K562 (cell line): ENCODE measurements around the gene MCCC1. TPM values are rescaled to one million over a fixed set of nuclear protein-coding genes. Genes with fewer than 3 reads are reported as not detected.
A peak's percentile ranks its signal among the peaks of the same experiment; 100 is the strongest.

Experiments
- ATAC-seq: fragments of 200-7000 bp; cut with Tn5 transposase; 3 replicates; pipeline ENCODE4 v1.9.1; 2020; ENCODE audit warnings: moderate library complexity
- BruUV-seq: library from RNA; stranded (reverse); fragments of 400-500 nt; replicated peaks from 2 replicates; lab custom pipeline; 2021; lab: Mats Ljungman, UMichigan
- CTCF ChIA-PET: fragments of 300-600 bp; formaldehyde crosslinking; extraction: SDS; loops from one replicate; lab custom pipeline; 2021; ENCODE audit warnings: low intra/inter-chr PET ratio; lab: Yijun Ruan, JAX
- POLR2A ChIA-PET: fragments of 300-600, 350-650 bp; sonication (Branson Sonifier 250); formaldehyde crosslinking; extraction: SDS; loops from one replicate; lab custom pipeline; 2021; ENCODE audit warnings: antibody characterized with exemption, inconsistent platforms; lab: Yijun Ruan, JAX
- DNase-seq, 4 experiments: peaks; one replicate each; pipeline versions ENCODE4 v3.0.0 to v3.0.0-alpha.2; 2011 to 2018; ENCODE audit warnings: low spot score in 3 of 4, mixed read lengths in 3 of 4; ENCODE audit errors: extremely low read depth in 1 of 4
- FAIRE-seq: peaks from 2 replicates; lab custom pipeline; 2011; peaks lifted over from hg19 to GRCh38; lab: Jason Lieb, UNC
- H2AFZ ChIP-seq: 2 replicates; pipeline ENCODE4 v1.6.0; 2011; ENCODE audit warnings: low read depth, low read length, control low read depth, inconsistent platforms
- H3K27ac ChIP-seq: fragments of 200-600 bp; 3 replicates; pipeline ENCODE4 v1.8.0; 2011; ENCODE audit warnings: low read depth, mild to moderate bottlenecking, control low read depth, inconsistent platforms, low read length, moderate library complexity, mixed read lengths; ENCODE audit errors: extremely low read depth
- H3K27me3 ChIP-seq, 2 experiments: fragments of 300-600 bp in 1 of 2; 2 replicates in 1 of 2; 3 replicates in 1 of 2; pipeline versions ENCODE4 v1.6.0 to v1.8.0; 2011; ENCODE audit warnings: inconsistent platforms in 2 of 2, low read length in 2 of 2, mild to moderate bottlenecking in 1 of 2, mixed read lengths in 1 of 2, moderate library complexity in 1 of 2; ENCODE audit not compliant: control insufficient read depth in 2 of 2, insufficient read depth in 2 of 2
- H3K36me3 ChIP-seq: fragments of 300-600 bp; 3 replicates; pipeline ENCODE4 v1.8.0; 2011; ENCODE audit warnings: mild to moderate bottlenecking, low read length, inconsistent platforms; ENCODE audit not compliant: control insufficient read depth, insufficient read depth
- H3K4me1 ChIP-seq, 2 experiments: fragments of 200-600 bp in 1 of 2; replicated peaks in 1 of 2; 2 replicates in 1 of 2; 3 replicates in 1 of 2; pipeline versions ENCODE4 v1.5.1 to v1.8.0; 2011; ENCODE audit warnings: inconsistent platforms in 2 of 2, low read length in 2 of 2, mild to moderate bottlenecking in 1 of 2, mixed read lengths in 1 of 2, moderate library complexity in 1 of 2; ENCODE audit not compliant: control insufficient read depth in 2 of 2, insufficient read depth in 2 of 2
- H3K4me2 ChIP-seq: 2 replicates; pipeline ENCODE4 v1.6.1; 2011; ENCODE audit warnings: low read length, control low read depth, inconsistent platforms, mixed read lengths; ENCODE audit not compliant: insufficient read depth
- H3K4me3 ChIP-seq: fragments of 200-600 bp; sonication (generic), shearing (Covaris generic); 2 replicates; pipeline ENCODE4 v1.5.1; 2016; ENCODE audit warnings: control low read depth, inconsistent platforms
- H3K79me2 ChIP-seq: fragments of 200-600 bp; 3 replicates; pipeline ENCODE4 v1.8.0; 2011; ENCODE audit warnings: low read length, inconsistent platforms; ENCODE audit not compliant: control insufficient read depth, insufficient read depth
- H3K9ac ChIP-seq, 2 experiments: 2 replicates each; pipeline versions ENCODE4 v1.6.0 to v1.6.1; 2011; ENCODE audit warnings: low read depth in 2 of 2, low read length in 2 of 2, control low read depth in 1 of 2, inconsistent platforms in 1 of 2, mild to moderate bottlenecking in 1 of 2, mixed read lengths in 1 of 2; ENCODE audit not compliant: insufficient read depth in 1 of 2
- H3K9me1 ChIP-seq: one replicate; pipeline ENCODE4 v1.6.0; 2011; ENCODE audit warnings: inconsistent platforms, mild to moderate bottlenecking, low read length, moderate library complexity; ENCODE audit not compliant: control insufficient read depth, insufficient read depth
- H3K9me3 ChIP-seq: replicated peaks from 2 replicates; pipeline ENCODE4 v1.5.1; 2011; ENCODE audit warnings: low read depth, low read length, inconsistent platforms; ENCODE audit not compliant: control insufficient read depth, insufficient read depth
- H4K20me1 ChIP-seq: replicated peaks from 2 replicates; pipeline ENCODE4 v1.6.1; 2011; ENCODE audit warnings: low read length, inconsistent platforms, mixed read lengths; ENCODE audit not compliant: control insufficient read depth, insufficient read depth
- BCL6 ChIP-seq: fragments of 250-450 bp; sonication (Bioruptor Pico); IDR thresholded peaks from 2 replicates; pipeline ENCODE4 v1.4.0; 2020
- CBFB ChIP-seq: sonication (generic); formaldehyde crosslinking; IDR thresholded peaks from 2 replicates; pipeline ENCODE4 v1.4.0; 2020; ENCODE audit warnings: mild to moderate bottlenecking, missing genetic modification reagents
- EGR1 ChIP-seq: fragments of 450-650 bp; conservative IDR thresholded peaks from 2 replicates; pipeline ENCODE4 v1.6.1; 2017; ENCODE audit warnings: mild to moderate bottlenecking
- OTX1 ChIP-seq: fragments of 450-650 bp; formaldehyde crosslinking; IDR thresholded peaks from 2 replicates; pipeline ENCODE4 v1.4.0; 2022; ENCODE audit warnings: mild to moderate bottlenecking
- PHF21A ChIP-seq: fragments of 450-650 bp; IDR thresholded peaks from 2 replicates; pipeline ENCODE4 v1.6.1; 2017; ENCODE audit warnings: low read depth, borderline replicate concordance
- POLR2H ChIP-seq: IDR thresholded peaks from 2 replicates; pipeline ENCODE4 v1.6.1; 2016; ENCODE audit warnings: missing genetic modification characterization, low read depth, mild to moderate bottlenecking, control low read depth, missing compliant biosample characterization, moderate library complexity
- TAL1 ChIP-seq: fragments of 450-650 bp; IDR thresholded peaks from 2 replicates; pipeline ENCODE4 v1.6.1; 2016; ENCODE audit warnings: mild to moderate bottlenecking
- TFAM ChIP-seq: fragments of 250-450 bp; sonication (Bioruptor Pico); conservative IDR thresholded peaks from 2 replicates; pipeline ENCODE4 v1.5.0; 2021; ENCODE audit warnings: mild to moderate bottlenecking, moderate library complexity
- TGIF2 ChIP-seq: sonication (generic); formaldehyde crosslinking; IDR thresholded peaks from 2 replicates; pipeline ENCODE4 v1.8.1; 2022; ENCODE audit warnings: mild to moderate bottlenecking, missing genetic modification reagents, moderate library complexity
- ZEB2 ChIP-seq: fragments of 450-650 bp; IDR thresholded peaks from 2 replicates; pipeline ENCODE4 v1.6.1; 2016
- ZNF354B ChIP-seq: fragments of 250-450 bp; sonication (Bioruptor Pico); IDR thresholded peaks from 2 replicates; pipeline ENCODE4 v1.4.0; 2020
- ZNF707 ChIP-seq: fragments of 250-450 bp; sonication (Bioruptor Pico); conservative IDR thresholded peaks from 2 replicates; pipeline ENCODE4 v1.8.0; 2022; ENCODE audit warnings: inconsistent platforms, mild to moderate bottlenecking, moderate library complexity
- ZZZ3 ChIP-seq: fragments of 450-650 bp; IDR thresholded peaks from 2 replicates; pipeline ENCODE4 v1.6.1; 2016; ENCODE audit warnings: antibody characterized with exemption, mild to moderate bottlenecking, moderate library complexity
- WGBS: fragments of 100-300 bp; shearing (Covaris generic); methylation state at CpG from one replicate; pipeline ENCODE4 v1.1.6; 2016; ENCODE audit warnings: low coverage, mixed read lengths; ENCODE audit not compliant: insufficient coverage; ENCODE audit errors: missing lambda C conversion rate; 5-methylcytosine and 5-hydroxymethylcytosine counted together
- in situ Hi-C: fragments of 300-500 bp; cut with MboI; formaldehyde crosslinking; loops from 4 replicates; pipeline ENCODE4 v1.15.0; 2018; ENCODE audit warnings: inconsistent platforms, mixed read lengths
- intact Hi-C: fragments of 100-400 bp; cut with micrococcal nuclease; formaldehyde crosslinking; loops from 2 replicates; pipeline ENCODE4 v1.14.2; 2022
- polyA plus RNA-seq, 8 experiments: library from polyadenylated mRNA; depleted of rRNA in 4 of 8; stranded (reverse) in 5 of 8; unstranded in 3 of 8; fragments of >200 nt; fragmentation: Nextera tagmentation in 2 of 8; fragmentation: Illumina TruSeq in 1 of 8; extraction: Ambion mirVana in 2 of 8; extraction: Trizol in 1 of 8; gene quantifications; 2 replicates each; pipeline versions ENCODE4 v1.2.1 to v1.2.3, GENCODE V29; 2011 to 2014; ENCODE audit warnings: inconsistent platforms in 1 of 8, missing spikeins in 1 of 8
- total RNA-seq, 7 experiments: library from RNA; depleted of rRNA in 6 of 7; stranded (reverse); fragments of >200 nt in 6 of 7; fragmentation: Illumina TruSeq in 2 of 7; extraction: Trizol in 2 of 7; gene quantifications; 2 replicates each; pipeline versions ENCODE4 v1.2.1 to v1.2.3, GENCODE V29; 2011 to 2021; ENCODE audit warnings: low replicate concordance in 1 of 7
- TF ChIP-seq, protein P1 (sequence below): fragments of 250-450 bp; sonication (Bioruptor Pico); IDR thresholded peaks from 2 replicates; pipeline ENCODE4 v1.5.1; 2021; ENCODE audit warnings: mild to moderate bottlenecking
- TF ChIP-seq, protein P2 (sequence below): fragments of 250-450 bp; sonication (Bioruptor Pico); IDR thresholded peaks from 2 replicates; pipeline ENCODE4 v1.8.0; 2021; ENCODE audit warnings: moderate library complexity, mild to moderate bottlenecking, inconsistent platforms

Gene MCCC1
- total and polyA plus RNA-seq, 9 of the 15 experiments (the other 6 are each of a cell fraction or from before 2014, with no cell fraction given), result 13.7 to 26.9 (median 23.0) TPM

DNA sequence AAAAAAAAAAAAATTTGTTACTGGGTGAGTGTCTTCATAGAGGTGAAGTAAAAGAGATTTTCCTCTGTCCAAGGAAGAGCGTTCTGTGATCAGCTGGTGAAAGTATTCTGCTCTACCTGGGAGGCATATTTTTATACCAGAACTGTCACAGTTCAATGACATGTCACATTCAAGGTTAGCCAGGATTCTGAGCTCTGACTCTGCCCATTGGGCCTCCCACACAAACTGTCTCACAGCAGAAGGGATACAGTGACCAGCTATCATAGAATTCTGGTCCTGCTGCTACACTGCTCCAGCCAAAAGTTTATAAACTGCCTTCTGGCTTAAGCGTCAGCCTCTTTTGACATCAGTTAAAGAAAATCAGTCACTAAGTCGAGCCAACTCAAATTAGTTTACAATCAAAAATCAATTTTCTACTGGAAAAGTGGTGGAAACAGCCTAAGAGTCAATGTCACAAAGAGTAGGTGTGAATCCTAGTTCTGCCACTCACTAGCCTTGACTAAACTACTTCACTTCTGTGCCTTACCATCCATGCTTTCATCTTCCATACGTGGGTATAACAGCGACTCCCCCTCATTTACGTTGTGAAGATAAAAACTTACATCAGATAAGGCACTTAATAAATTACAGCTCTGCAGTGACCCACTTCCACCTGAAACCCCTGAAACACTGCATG, 66.3 kb downstream of the MCCC1 start:
- FAIRE-seq (peak; percentile 44), ATAC-seq (no peak), DNase-seq (no peak)
- no TSS peak for BruUV-seq
- Histone ChIP-seq H2AFZ (no peak overlapping the region), H3K27me3 (no peaks in the 10 kb centered on the region), H3K4me2 (no peak overlapping the region), H3K79me2 (no peaks in the 10 kb centered on the region), H3K27ac (no peak overlapping the region), H4K20me1 (no peaks in the 10 kb centered on the region), H3K9ac (no peak overlapping the region), H3K4me3 (no peak overlapping the region), H3K4me1 (no peaks in the 10 kb centered on the region), H3K9me1 (no peaks in the 10 kb centered on the region), H3K36me3 (peaks cover 41% of the 10 kb centered on the region), H3K9me3 (no peaks in the 10 kb centered on the region)
- ChIA-PET CTCF (no interaction called here), POLR2A (interaction anchor here (0.6 to 1.4 kb wide), 2 partner anchors 13 to 61 kb away, joined by 3 to 4 read pairs; no protein-coding TSS in a partner anchor)
- TF ChIP-seq EGR1 (no peak), ZEB2 (no peak), ZZZ3 (no peak), POLR2H (tag) (no peak), PHF21A (no peak), BCL6 (CRISPR knock-in tag) (no peak), TAL1 (no peak), TGIF2 (CRISPR knock-in tag) (no peak), TFAM (no peak), CBFB (no peak), ZNF707 (no peak), ZNF354B (no peak), OTX1 (no peak)
- TF ChIP-seq, protein P1, sequence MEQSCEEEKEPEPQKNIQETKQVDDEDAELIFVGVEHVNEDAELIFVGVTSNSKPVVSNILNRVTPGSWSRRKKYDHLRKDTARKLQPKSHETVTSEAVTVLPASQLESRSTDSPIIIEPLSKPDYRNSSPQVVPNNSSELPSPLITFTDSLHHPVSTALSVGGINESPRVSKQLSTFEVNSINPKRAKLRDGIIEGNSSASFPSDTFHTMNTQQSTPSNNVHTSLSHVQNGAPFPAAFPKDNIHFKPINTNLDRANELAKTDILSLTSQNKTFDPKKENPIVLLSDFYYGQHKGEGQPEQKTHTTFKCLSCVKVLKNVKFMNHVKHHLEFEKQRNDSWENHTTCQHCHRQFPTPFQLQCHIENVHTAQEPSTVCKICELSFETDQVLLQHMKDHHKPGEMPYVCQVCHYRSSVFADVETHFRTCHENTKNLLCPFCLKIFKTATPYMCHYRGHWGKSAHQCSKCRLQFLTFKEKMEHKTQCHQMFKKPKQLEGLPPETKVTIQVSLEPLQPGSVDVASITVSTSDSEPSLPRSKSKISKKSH, result no peak
- TF ChIP-seq, protein P2, sequence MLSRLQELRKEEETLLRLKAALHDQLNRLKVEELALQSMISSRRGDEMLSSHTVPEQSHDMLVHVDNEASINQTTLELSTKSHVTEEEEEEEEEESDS (CRISPR knock-in tag), result no peak
- intact Hi-C loops (no loop called here), in situ Hi-C loops (no loop called here)
- WGBS, result 68% methylated on average over 6 of the region's 6 CpGs
